Stimulated activated CD8-positive, alpha-beta memory T cell treated with anti-CD3 and anti-CD28 coated beads, Interleukin-4, amount 100 ng/mL, for 4 hours (primary cell): ENCODE data around the gene GRB10.
"Not testable (repeated sequence)": the region's sequence is repeated elsewhere in the genome, so short reads cannot be mapped to it uniquely, and the experiment has no call there.

Experiments
- DNase-seq, 2 donors: peaks; one replicate each; pipeline ENCODE4 v3.0.0-alpha.2; 2020; ENCODE audit warnings: low read depth in 2 of 2, low spot score in 1 of 2

The GRB10 gene

DNA sequence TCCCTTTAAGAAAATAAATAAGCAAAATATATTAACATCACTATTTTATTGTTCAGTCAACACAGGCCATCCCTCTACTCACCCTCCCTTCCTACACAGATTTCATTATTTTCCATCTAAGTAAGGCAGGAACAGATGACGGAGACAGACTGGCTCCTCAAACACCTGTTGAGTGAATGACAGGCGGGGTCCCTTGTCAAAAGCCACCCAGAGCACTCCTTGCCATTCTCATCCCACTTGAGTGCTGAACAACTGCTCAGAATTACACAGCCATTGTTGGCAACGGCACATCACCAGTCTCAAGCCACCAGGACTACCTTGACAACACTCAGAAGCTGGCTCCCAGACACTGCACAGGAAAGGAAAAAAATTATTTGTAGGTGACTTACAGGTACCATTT lies 3.3 kb downstream of the GRB10 start:
- no peak for DNase-seq

DNA sequence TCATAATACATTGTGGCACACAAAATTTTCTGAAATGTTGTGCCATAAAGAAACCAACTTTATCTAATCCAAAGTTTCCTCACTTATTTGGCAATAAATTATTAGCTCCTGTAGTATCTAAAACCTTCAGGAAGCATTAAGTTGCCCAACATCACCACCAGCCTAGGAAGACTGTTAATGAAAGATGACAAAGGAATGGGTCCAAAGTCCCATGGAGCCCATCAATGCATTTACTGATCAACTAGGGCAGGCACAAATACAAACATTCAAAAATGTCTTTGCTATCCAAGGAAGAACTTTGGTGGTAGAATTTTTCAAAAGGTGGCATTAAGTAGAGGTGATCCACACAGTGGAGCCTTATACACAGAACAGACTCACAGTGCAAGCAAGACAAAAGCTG lies 4.5 kb downstream of the GRB10 start:
- no peak for DNase-seq

DNA sequence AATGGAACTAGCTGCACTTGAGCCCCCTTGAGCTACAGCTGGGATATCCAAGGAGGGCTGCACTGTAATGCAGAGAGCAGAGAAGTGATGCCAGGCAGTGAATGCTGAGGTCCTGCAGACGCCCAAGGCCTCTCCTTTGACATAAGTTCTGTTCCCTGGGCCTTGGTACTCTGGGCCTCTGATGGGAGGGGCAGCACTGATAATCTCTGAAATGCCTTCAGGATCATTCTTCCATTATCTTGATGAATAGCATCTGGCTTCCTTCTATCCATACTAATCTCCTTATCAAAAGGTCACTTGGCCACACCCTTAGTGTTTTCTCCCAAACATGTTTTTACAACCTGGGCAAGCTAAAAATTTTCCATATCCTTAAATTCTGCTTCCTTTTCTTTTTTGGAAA lies 6.9 kb downstream of the GRB10 start:
- DNase-seq, result no peak

DNA sequence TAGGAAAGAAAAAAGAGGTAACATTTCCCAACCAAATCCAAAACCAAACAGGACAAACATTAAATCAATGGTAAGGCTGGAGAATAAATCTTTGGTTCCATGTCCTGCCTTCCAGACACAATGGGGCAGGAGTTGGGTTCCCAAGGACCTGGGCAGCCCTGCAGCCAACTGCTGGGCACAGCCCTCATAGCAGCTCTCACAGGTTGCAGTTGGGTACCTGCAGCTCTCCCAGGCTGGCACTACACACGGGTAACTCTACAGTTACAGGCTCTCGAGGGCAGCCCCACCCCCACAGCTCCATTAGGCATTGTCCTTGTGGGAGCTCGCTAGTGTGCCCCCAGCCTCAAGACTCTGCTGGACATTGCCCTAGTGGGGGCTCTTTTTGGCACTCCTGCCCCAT lies 7.5 kb downstream of the GRB10 start:
- DNase-seq, result no peak

DNA sequence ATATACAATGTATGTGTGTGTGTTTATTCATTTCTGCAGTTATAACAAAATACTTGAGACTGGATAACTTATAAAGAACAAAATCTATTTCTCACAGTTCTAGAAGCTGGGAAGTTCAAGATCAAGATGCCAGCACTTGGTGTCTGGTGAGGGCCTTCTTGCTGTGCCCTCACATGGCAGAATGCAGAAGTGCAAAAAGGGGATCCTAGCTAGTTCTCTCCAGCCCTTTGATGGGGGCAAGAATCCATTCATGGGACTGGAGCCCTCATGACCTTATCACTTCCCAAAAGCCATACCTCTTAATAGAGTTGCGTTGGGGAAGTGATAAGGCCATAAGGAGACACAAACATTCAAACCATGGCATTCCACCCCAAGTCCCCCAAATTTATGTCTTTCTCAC lies 8.4 kb downstream of the GRB10 start:
- DNase-seq, result no peak

DNA sequence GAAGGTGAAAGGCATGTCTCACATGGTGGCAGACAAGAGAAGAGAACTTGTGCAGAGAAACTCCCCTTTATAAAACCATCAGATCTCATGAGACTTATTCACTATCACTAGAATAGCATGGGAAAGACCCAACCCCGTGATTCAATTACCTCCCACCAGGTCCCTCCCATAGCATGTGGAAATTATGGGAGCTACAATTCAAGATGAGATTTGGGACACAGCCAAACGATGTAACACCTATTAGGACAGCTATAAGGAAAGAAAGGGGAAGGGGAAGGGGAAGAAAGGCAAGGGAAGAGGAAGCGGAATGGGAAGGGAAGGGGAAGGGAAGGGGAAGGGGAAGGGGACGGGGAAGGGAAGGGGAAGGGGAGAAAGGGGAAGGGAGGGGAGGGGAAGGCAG lies 9.6 kb downstream of the GRB10 start:
- DNase-seq, result not testable (repeated sequence)

DNA sequence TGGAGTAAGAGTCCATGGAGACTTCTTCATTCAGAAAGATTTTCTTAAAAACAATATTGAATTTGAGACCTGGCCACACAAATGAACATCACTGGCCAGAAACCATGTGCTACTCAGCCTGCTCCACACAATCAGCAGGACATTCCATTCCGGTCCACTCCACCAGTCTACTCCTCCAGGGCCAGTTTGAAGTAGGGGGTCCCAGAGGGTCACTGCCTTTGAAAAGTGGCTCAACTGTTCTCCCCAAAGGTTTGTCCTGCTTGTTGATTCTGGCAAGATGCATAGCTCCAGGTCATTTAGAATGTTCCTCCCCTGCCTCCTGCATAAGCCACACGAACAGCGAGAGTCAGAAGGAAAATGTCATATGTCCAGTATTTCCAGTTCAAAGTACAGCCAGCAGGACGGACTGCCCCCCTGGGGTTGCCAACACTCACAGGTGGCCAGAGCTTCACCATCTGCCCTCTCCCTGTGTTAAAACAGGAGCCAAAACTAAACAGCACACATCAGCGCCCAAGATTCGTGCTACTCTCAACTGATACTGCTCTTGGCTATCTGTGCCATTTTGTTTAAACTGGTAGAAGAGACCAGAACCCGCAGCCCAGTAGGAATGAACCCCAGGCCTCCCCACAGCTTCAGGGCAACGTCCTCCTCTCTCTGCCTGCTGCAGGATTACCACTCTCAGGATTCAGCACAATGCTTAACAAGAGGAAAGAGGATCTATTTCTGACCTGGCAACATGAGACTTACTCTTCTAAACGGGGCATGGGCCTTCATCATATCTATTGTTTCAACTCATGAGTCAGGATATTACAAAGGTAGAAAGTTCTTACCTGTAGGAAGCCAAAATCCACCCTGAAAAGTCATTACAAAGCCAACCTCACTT lies 11.3 kb downstream of the GRB10 start:
- no peak for DNase-seq

DNA sequence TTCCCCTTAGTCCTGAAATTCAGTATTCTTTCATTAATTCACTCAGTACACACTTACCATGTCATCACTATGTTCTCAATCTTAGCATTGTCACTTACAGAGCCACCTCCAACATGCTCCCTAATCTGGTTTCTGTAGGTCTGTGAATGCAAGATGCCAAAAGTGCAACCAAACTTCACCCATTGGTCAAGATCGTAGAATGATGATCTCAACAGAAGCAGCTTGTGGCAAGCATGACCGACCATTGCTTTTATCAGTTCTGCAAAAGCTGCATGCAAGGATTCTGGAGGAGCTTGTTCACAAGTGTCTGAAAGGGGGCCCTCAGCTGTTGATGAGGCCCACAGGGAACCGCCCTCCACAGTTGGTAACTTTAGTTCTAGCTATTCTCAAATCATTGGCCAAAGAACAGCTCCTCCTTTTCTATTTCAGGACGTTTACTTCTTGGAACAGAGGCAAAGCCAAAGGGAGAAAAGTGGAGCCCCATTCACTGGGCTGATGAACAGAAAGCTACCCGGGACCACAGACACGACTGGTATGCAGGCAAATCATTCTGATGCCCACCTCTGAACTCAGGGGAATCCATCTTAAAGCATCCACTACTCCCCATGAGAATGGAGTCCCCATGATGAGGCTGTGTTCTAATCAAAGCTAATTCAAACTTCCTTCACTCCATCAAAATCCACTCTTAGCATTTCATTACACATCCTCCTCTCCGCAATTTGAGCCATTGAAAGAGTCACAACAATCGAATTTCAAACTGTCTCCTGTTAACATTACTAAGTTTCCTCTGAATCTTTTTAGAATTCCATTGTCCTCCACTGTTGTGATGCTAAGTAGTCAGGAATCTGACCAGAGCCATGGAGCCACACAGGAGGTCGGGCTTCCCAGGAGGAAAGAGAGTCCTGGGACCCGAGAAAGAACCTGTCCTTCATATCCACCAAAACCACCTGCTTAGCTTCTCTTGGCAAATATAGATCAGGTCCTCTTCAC lies 13.9 kb downstream of the GRB10 start:
- DNase-seq, result no peak

DNA sequence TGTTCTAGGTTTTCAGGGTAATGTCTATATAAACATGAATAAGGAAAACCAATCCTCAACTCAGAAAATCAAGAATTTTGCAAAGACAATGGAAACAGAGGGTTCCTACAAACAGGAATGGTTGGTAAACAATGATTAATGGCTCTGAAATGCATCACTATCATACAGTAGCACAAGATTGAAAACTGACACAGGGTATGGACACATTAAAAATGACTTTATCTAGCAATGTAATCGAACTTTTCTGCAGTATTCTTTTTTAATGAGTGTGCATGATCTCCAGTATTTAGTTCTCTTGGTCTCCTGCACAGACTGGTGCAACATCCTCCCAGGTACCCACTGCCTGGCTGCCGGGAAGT lies 15.9 kb downstream of the GRB10 start:
- no peak for DNase-seq

DNA sequence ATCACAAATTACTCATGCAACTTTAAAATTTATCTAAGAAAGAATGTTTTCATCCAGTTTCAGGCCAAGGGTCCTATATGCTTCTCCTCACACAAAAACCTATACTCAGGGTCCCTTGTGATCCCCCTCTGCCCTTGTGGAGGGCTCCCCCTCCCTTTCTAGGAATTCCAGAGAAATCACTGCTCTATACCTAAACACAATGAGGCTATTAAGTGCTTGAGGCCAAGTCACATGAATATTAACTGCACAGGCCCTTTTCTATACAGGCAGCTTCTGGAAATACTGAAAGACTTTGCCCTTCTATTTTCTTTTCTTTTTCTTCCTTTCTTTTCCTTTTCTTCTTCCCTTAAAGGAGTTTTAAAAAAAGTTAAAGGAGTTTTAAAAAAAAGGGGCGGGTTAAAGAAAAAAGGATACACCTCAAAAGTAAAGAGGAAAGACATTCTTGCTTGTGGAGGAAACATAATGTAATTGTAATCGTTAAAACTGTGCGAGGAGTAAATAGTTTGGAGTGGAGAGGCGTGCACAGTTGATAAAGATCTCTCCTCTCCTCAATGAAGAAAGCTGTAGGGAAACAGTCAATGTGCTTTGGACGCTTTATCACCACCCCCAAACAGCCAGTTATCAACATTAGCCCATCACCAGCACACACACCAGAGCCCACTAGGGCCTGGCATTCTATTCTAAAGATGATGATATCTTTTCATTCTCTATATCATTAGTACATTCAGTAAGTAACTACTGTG lies 16.4 kb downstream of the GRB10 start:
- DNase-seq, result no peak

DNA sequence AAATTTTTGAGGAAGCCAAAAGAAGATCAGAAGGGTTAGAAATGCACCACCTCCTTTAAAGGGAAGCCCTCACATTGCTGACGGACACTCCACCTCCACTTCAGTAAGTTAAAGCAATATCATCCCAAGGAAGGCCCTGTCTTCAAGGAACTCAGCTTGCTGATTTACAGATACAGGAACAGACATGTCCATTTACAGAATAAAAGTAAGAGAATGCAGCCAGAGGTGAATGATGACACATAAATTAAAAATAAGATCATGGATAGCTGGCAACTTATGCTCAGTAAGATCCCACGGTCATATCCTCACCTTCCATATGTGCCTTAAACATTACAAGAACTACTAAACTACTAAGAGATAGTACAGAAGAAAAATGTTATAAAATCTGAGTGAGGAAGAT lies 20.4 kb downstream of the GRB10 start:
- DNase-seq, result no peak

DNA sequence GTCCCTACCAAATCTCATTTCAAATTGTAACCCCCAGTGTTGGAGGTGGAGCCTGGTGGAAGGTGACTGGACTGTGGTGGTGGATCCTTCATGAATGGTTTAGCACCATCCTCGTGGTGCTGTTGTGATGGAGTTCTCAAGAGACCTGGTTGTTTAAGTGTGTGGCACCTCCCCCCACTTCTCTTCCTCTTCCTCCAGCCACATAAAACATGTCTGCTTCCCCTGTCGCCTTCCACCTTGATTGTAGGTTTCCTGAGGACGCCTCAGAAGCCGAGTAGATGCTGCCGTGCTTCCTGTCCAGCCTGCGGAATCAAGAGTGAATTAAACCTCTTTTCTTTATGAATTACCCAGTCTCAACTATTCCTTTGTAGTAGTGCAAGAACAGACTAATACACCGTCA lies 21.0 kb downstream of the GRB10 start:
- DNase-seq, result no peak

DNA sequence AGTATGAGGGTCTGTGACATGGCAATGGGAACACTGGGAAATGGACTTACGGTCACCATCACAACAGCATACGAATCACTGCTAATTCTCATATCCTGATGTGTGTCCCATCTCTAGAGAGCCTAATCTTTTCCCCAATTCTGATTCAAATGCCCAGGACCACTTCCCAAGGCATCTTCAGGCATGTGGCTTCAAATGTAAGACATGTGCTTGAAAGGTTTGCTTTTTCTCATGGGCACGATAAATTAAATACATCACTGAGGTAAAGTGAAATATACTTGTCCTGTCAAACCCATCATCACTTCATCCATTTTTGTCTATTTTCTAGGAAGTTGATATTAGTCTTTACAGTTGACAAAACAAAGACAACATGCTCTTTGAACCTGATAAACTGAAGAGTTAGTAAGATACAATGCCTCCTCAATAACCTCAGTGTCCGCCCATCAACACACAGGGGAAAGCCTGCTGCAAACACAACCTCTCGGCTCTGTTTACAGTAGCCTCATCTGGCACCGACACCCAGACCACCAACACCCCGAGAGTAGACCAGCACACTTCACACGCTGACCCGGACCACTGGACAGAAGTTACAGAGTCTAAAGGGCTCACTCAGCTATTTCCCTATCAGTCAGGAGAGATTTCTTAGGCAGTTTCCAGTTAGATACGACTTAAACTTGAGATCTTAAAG lies 24.8 kb downstream of the GRB10 start:
- DNase-seq, result no peak

DNA sequence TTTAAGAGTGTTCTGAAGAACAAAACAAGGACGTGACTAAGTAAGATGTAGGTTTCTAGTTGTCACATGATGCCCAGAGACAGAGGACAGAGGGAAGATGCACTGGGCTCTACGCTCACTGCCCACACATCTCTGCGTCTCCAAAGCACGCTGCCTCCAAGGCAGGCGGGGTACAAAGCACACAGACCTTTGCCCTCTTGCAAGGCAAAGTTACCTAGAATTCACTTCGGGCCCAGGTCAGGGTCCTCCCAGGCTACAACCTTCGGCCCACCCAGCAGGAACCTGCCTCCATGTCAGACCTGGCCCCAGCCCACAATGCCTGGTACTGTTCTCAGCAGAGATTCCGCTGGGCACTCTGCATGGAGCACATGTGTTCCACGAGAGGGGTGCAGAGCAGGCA lies 26.5 kb downstream of the GRB10 start:
- no peak for DNase-seq

DNA sequence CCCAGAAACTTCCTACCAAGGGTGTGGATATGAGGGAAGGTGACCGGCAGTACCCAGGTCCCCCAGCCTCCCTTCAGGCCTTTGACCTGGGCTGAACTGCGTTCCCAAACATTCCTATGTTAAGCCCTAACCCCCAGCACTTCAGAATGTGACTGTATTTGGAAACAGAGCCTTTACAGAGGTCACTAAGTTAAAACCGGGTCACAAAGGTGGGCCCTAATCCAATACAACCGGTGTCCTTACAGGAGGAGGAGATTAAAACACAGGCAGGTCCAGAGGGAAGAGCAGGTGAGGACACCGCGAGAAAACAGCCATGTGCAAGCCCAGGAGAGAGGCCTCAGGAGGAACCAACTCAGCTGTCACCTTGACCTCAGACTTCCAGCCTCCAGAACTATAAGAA lies 28.0 kb downstream of the GRB10 start:
- no peak for DNase-seq

DNA sequence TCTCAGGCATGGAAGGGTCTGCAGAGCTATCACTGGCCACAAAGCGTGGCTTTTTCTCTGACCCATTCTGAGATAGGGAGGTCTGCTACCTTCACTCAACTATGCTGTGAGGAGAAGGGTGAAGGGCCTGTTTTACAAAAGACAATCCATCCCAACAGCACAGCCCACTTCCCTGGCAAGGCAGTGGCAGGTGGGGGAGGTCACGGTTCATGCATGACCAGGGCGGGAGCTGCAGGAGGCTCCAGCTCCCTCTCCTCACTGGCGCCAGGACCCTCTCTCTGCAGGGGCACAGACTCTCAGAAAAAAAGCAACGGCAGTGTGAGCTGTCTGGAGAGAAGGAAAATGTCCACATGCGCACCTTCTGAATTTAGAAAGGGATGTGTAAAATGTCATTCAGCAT lies 28.5 kb downstream of the GRB10 start:
- DNase-seq, result no peak

DNA sequence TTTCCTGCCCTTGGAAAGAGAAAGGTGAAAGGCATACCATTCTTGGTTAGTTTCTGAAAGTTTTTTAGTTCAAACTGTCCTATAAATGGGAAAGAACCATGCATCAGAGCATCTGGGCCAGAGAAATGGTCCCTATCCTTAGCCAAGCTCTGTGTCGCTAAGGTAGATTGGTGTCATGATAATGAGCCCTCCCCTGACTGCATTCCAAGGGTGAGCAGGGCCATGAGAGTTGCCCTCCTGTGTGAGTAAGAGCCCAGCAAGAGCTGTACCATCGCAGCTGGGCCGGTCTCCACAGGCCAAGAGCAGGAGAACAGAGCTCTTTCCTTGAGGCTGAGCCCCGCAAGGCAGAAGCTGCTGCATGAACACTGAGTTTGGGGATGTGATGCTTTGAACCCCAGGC lies 30.3 kb downstream of the GRB10 start:
- DNase-seq, result no peak

DNA sequence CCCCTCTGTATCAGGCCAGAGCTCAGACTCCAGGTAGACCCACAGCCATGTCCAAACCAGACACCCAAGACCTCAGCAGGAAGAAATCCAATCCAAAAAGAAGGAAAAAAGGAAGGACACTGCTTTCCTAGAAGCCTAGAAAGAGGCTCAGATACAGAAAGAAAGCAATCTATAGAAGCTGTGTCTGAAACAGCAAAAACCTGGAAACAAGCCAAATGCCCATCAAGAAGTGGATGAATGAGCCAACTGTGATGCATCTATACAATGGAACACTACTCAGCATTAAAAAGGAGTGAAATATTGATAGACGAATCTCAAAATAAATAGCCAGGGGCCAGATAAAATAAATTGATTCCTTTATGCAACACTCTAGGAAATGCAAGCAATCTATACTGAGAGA lies 31.6 kb downstream of the GRB10 start:
- no peak for DNase-seq

DNA sequence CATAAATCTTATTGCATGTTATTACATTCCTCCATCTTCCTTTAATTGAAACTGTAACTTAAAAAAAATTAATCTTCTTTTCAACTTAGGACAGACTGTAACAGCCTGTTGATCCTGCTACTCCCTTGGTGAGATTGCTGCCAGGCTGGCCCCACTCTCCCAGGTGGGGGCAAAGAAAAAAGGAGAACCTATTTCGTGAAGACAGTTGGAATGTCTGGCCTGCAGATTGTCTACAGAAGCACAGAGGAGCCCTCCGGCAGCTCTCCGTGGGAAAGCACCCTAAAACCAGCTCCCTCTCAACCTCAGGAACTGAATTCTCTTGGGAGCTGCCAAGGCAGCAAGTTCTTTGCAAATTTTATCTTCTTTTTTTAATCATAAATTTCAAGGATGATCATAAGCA lies 32.8 kb downstream of the GRB10 start:
- DNase-seq, result no peak

DNA sequence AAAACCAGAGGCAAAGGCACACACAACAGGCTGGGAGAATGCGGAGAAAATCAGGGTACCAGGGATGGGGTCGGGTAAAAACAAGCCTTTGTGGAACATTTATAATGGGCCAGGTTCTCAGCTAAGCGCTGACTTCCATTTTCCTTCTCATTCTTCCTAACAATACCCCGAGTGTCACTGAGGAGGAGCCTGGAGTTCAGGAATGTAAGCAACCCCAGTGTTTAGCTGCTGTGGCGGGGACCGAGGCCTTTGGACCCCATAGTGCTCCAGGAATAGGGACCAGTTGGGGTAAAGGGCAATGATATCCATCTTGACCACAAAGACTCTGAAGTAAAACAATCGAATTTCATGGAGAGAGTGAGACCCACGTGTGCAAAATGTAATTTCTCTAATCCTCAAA lies 34.2 kb downstream of the GRB10 start:
- no peak for DNase-seq

DNA sequence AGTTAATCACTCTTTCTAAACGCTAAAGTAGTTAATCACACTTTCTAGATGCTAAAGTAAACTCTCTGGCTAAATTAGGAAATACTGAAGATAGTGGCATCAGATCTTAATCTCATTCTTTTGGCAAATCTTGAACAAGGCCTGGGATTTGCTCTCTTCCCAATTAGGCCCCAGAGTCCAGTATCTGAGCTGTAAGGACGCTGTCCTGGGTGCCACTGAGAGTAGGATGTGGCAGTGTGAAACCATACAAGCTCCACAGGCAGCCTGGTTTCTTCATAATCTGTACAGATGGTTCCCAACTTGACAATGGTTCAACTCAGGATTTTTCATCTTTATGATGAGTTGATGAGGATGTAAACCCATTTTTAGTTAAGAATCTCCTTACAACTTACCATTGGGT lies 36.9 kb downstream of the GRB10 start:
- DNase-seq, result no peak
